Thyroid gland (tissue), 4 donors: Measurements from ENCODE around the gene RNF13. TPM values are rescaled to one million over a fixed set of nuclear protein-coding genes. Genes with fewer than 3 reads are reported as not detected.

Source experiments
- DNase-seq, 2 donors: peaks; one replicate each; pipeline ENCODE4 v3.0.0-alpha.2; 2019
- H3K27ac ChIP-seq, 3 donors: fragments of 200-600 bp; sonication (generic); 1 replicate in 2 of 3; 2 replicates in 1 of 3; pipeline ENCODE4 v1.5.1; 2016 to 2019; ENCODE audit warnings: mild to moderate bottlenecking in 1 of 3, moderate library complexity in 1 of 3
- H3K27me3 ChIP-seq: fragments of 200-600 bp; sonication (generic); one replicate; pipeline ENCODE4 v1.5.1; 2019
- H3K36me3 ChIP-seq, 2 donors: fragments of 200-600 bp; sonication (generic); one replicate each; pipeline ENCODE4 v1.5.1; 2016 to 2019
- H3K4me1 ChIP-seq, 2 donors: fragments of 200-600 bp; sonication (generic); one replicate each; pipeline ENCODE4 v1.5.1; 2017 to 2019
- H3K4me3 ChIP-seq, 3 donors: fragments of 200-600 bp; sonication (generic); replicated peaks in 1 of 3; 1 replicate in 2 of 3; 2 replicates in 1 of 3; pipeline ENCODE4 v1.5.1; 2016; ENCODE audit warnings: mild to moderate bottlenecking in 1 of 3
- H3K9me3 ChIP-seq: fragments of 200-600 bp; sonication (generic); one replicate; pipeline ENCODE4 v1.5.1; 2017
- POLR2A ChIP-seq, 2 donors: fragments of 450-650 bp; IDR thresholded peaks; one replicate each; pipeline ENCODE4 v1.6.1; 2017; ENCODE audit warnings: antibody characterized with exemption in 2 of 2, mild to moderate bottlenecking in 2 of 2, moderate library complexity in 1 of 2
- WGBS, 2 donors: methylation state at CpG; one replicate each; pipeline ENCODE4 v1.1.5; 2017; 5-methylcytosine and 5-hydroxymethylcytosine counted together
- intact Hi-C: fragments of 100-400 bp; cut with DNase I; formaldehyde crosslinking; loops from one replicate; pipeline ENCODE4 v1.15.1; 2023
- total RNA-seq, 4 donors: library from RNA; depleted of rRNA; stranded (reverse); fragments of >200 nt; gene quantifications; one replicate each; pipeline ENCODE4 v1.2.3, GENCODE V29; 2016
- TF ChIP-seq, protein P1 (sequence below), 6 experiments: fragments of 200-600 bp in 3 of 6; fragments of 450-650 bp in 3 of 6; sonication (generic) in 3 of 6; IDR thresholded peaks; one replicate each; pipeline ENCODE4 v1.5.1; 2016 to 2019; ENCODE audit warnings: antibody characterized with exemption in 6 of 6, mild to moderate bottlenecking in 2 of 6, inconsistent platforms in 1 of 6, moderate library complexity in 1 of 6

RNF13 gene
- total RNA-seq, 4 donors from 2014 or later = 106 to 161 (median 127) TPM

DNA sequence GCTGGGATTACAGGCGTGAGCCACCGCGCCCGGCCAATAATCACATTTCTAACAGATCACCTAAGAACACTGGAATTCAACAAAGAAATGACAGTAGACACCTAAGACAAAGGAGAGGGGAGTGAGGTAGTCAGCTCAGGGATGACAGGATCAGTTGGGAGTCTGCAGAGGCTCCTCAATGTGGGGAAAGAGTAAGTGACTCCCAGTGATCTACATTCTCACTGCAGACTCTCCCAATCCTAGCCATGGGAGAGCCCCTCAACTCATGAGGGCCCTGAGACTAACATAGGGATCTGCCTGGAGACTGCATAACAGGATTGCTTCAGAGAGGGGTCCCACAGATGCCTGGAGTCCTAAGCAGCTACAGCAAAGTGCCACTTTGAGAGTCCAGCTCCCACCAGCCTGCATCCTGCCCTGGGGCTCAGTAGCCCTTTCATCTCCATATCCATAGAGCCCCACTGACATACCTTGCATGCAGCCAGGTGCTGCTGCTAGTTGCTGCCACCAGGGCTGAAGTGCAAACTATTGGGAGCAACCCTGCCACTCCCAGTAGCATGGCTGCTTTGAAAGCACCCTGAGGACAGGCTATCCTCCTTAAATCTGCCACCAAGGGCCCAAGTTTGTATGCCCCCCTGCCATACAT, 179.5 kb downstream of the RNF13 start:
- DNase-seq = no peak
- H3K36me3 ChIP-seq = no peaks in the 10 kb centered on the region
- 98 to 100% methylated on average over 4 of the region's 4 CpGs for WGBS, 2 donors
- intact Hi-C loops = no loop called here
- H3K4me1 ChIP-seq = no peaks in the 10 kb centered on the region
- no peak overlapping the region for H3K4me3 ChIP-seq
- no peak overlapping the region for H3K27ac ChIP-seq
- no peaks in the 10 kb centered on the region for H3K27me3 ChIP-seq
- no peaks in the 10 kb centered on the region for H3K9me3 ChIP-seq
- TF ChIP-seq, protein P1, sequence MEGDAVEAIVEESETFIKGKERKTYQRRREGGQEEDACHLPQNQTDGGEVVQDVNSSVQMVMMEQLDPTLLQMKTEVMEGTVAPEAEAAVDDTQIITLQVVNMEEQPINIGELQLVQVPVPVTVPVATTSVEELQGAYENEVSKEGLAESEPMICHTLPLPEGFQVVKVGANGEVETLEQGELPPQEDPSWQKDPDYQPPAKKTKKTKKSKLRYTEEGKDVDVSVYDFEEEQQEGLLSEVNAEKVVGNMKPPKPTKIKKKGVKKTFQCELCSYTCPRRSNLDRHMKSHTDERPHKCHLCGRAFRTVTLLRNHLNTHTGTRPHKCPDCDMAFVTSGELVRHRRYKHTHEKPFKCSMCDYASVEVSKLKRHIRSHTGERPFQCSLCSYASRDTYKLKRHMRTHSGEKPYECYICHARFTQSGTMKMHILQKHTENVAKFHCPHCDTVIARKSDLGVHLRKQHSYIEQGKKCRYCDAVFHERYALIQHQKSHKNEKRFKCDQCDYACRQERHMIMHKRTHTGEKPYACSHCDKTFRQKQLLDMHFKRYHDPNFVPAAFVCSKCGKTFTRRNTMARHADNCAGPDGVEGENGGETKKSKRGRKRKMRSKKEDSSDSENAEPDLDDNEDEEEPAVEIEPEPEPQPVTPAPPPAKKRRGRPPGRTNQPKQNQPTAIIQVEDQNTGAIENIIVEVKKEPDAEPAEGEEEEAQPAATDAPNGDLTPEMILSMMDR (IDR thresholded peaks at IDR 0.05) = no peak
- no peak for TF ChIP-seq POLR2A (IDR thresholded peaks at IDR 0.05)

DNA sequence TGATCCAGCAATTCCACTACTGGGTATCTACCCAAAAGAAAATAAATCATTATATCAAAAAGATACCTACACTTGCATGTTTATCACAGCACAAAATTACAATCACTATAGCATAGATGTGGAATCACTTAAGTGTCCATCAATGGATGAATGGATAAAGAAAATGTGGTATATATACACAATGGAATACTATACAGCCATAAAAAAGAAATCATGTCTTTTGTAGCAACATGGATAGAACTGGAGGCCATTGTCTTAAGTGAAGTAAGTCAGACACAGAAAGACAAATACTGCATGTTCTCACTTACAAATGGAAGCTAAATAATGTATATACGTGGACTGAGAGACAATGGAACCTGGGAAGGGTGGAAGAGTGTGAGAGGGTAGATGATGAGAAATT, 185.9 kb downstream of the RNF13 start:
- H3K4me3 ChIP-seq = no peak overlapping the region
- intact Hi-C loops = no loop called here
- 97 to 98% methylated on average over 1 of the region's 1 CpG for WGBS, 2 donors

DNA sequence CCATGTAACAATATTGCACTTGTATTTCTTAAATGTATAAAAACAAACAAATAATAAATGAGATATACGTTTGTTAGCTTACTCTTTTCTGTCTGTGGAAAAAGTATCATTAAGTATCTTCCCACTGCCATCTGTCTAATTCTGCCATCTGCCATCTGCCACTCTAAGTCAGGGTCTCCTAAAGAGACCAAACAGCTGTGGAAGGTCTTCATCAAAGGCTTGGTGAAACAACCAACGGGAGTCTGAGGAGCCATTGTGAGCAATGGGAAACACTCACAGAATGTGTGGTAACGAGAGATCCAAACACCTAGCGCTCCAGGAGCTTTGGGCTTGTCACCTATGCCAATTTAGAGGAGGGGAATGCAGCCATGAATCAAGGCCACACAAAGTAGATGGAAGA, 186.4 kb downstream of the RNF13 start:
- H3K27me3 ChIP-seq = no peaks in the 10 kb centered on the region
- no peak for TF ChIP-seq POLR2A (IDR thresholded peaks at IDR 0.05)
- TF ChIP-seq, protein P1 (IDR thresholded peaks at IDR 0.05) = no peak
- no peak overlapping the region for H3K4me3 ChIP-seq
- H3K27ac ChIP-seq = no peak overlapping the region
- no peak for DNase-seq
- intact Hi-C loops = no loop called here
- H3K9me3 ChIP-seq = no peaks in the 10 kb centered on the region
- H3K36me3 ChIP-seq = no peaks in the 10 kb centered on the region
- 94 to 95% methylated on average over 4 of the region's 4 CpGs for WGBS, 2 donors
- H3K4me1 ChIP-seq = peaks cover 0 to 8% of the 10 kb centered on the region in 2 donors

More for the DNA sequence above, 185.9 kb downstream of the RNF13 start:
- no peaks in the 10 kb centered on the region for H3K27me3 ChIP-seq
- H3K9me3 ChIP-seq = no peaks in the 10 kb centered on the region
- TF ChIP-seq, protein P1 (IDR thresholded peaks at IDR 0.05) = no peak
- TF ChIP-seq POLR2A (IDR thresholded peaks at IDR 0.05) = no peak
- peaks cover 0 to 8% of the 10 kb centered on the region in 2 donors for H3K4me1 ChIP-seq
- H3K36me3 ChIP-seq = no peaks in the 10 kb centered on the region
- H3K27ac ChIP-seq = no peak overlapping the region
- DNase-seq = no peak

DNA sequence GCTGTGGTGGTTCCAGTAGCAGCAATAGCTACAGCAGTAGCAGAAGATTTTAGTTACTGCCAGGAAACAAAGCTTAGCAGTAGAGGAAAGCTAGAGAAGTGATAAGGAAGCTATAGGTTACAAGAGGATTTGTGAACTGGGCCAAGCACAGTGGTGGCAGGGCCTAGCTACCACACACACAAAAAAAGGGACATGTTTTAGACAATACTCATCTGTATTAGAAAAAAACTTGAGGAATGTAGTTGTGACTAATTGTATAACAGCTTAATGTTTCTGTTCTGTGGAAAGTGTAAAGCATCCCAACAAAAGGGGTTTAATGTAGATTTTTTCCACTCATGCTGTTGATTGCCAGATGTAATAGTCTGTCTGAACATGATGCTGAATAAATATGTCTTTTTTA, 187.6 kb downstream of the RNF13 start:
- Histone ChIP-seq H3K36me3 (no peaks in the 10 kb centered on the region), H3K4me3 (no peak overlapping the region), H3K9me3 (no peaks in the 10 kb centered on the region), H3K4me1 (peaks cover 0 to 8% of the 10 kb centered on the region in 2 donors), H3K27me3 (no peaks in the 10 kb centered on the region), H3K27ac (no peak overlapping the region)
- TF ChIP-seq, protein P1 (IDR thresholded peaks at IDR 0.05) = no peak
- TF ChIP-seq POLR2A (IDR thresholded peaks at IDR 0.05) = no peak
- intact Hi-C loops = no loop called here
- DNase-seq = no peak

DNA sequence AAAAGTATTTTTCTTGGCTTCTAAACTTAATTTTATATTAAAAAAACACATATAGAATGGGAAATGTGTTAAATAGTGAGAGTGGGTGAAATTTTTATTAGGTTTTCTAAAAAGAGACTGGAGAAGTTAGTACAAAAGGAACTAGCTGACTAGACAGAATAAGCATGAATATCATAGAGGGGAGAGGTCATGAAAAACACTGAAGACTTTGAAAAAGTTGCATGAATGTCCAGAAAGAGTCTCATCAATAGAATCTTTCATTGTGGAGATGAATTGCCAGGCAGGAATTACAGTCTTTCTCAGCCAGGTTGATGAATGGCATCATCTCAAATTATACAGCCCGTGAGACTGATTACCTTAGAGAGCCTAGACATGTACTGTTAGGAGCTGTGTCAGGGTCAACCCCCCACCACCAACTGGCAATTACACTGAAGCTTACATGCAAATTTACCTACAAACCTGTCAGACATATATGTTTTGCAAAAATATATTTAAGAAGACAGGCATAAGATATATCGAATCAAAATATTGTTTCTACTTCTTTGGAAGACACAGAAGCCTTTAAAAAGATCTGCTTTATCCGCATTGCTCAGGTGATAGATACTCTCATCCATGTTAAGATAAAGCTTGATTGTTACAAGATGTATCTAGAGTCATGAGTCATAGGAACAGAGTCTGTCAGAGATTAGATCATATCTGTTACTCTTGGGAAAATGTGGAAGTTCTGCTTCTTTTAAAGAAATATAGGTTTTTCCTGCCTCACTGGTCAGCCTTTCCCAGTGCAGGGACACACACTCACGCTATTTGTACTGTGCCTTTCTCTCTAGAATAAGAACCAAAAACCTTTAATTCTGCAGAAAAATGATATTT, 192.5 kb downstream of the RNF13 start:
- WGBS, 2 donors = 84 to 87% methylated on average over 4 of the region's 4 CpGs
- no peak for DNase-seq

More for the DNA sequence above, 192.5 kb downstream of the RNF13 start:
- Histone ChIP-seq H3K36me3 (no peaks in the 10 kb centered on the region), H3K4me3 (no peak overlapping the region), H3K4me1 (peaks cover 0 to 8% of the 10 kb centered on the region in 2 donors), H3K27me3 (no peaks in the 10 kb centered on the region), H3K27ac (no peak overlapping the region), H3K9me3 (no peaks in the 10 kb centered on the region)
- TF ChIP-seq, protein P1 (IDR thresholded peaks at IDR 0.05) = no peak
- no peak for TF ChIP-seq POLR2A (IDR thresholded peaks at IDR 0.05)
- intact Hi-C loops = no loop called here
